HG02938 (cell line): ENCODE results near the gene HASPIN.

Source experiments
- ATAC-seq: cut with Tn5 transposase; IDR thresholded peaks from one replicate; pipeline ENCODE4 v1.9.1; 2021; ENCODE audit warnings: mild to moderate bottlenecking, moderate library complexity; ENCODE audit not compliant: unreplicated experiment

The HASPIN gene

DNA sequence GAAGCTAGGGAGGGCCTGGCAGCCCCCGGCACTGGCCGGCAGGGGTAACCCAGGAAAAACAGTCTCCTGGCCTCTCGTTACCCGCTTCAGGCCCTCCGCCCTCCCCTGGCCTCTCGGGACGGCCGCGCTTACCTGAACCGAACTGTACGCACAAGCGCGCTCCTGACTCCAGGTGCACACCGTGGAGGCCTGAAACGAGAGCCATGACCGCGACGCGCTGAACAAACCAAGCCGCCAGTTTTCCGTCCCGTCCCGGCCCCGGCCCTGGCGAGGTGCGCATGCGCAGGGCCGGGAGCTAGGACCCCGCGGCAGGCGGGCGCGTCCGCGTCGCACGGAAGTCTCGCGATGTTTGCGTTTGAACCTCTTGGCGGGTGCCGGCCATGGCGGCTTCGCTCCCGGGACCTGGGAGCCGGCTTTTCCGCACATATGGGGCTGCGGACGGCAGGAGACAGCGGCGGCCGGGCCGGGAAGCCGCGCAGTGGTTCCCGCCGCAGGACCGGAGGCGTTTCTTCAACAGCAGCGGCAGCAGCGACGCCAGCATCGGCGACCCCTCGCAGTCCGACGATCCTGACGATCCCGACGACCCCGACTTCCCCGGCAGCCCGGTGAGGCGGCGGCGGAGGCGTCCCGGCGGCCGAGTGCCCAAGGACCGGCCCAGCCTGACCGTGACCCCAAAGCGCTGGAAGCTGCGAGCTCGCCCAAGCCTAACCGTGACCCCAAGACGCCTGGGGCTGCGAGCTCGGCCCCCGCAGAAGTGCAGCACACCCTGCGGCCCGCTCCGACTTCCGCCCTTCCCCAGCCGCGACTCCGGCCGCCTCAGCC is at the start of gene HASPIN:
Gene HASPIN (plus strand): TSS at position 348 of the 822 bp plus-strand sequence. CDS start 33 bp downstream, at position 381.
- peak; percentile 84 for ATAC-seq

DNA sequence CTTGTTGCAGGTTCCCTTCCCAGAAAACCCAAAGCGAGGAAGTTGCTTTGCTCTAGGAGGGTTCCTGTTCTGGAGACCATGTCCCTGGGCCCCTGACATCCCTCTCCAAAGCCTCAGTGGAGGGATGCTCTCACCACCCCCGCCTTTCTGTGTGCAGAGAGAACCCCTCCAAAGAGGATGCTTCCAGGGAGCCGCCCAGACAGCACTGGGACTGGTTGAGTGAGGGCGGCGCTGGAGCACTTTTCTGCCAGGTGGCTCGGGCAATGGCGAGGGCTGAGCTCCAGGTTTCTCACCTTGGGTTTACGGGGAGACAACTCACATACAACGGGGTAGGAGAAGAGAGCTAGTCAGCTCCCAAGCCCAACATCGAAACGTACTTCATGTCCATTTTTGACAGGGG is 47.8 kb upstream of the HASPIN start:
- no peak for ATAC-seq

DNA sequence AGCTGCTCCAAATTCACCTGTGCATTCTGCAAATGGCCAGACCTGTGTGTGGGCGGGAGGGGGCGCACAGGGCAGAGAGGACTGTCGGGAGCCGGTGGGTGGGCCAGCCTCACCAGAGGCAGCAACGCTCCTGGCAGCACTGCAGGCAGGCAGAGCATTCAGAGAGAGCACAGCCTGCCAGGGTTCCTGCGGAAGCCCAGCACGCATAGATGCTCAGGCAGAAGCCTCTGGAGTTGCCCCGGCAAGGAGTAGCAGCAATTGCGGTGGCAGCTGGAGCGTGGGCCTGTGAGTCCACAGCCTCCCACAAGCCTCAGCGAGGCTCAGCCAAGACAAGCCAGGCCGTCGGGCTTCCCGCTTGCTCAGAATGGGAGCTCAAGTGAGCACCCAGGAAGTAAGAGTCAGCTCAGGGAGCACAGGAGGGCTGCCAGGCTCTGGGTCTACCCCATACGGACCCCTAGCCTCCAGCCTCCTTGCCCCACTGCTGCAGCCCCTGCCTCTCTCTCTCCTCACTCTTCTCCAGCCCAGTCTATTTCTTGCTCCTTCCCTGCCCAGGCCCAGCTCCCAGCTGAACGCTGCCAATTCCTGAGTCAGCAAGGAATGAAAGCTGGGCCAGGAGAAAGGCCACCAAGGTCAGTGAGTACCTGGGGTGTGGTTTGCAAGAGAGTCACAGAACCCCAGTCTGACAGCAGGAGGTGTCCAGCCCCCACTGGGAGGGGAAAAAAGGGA is 45.4 kb upstream of the HASPIN start:
- ATAC-seq, result no peak

DNA sequence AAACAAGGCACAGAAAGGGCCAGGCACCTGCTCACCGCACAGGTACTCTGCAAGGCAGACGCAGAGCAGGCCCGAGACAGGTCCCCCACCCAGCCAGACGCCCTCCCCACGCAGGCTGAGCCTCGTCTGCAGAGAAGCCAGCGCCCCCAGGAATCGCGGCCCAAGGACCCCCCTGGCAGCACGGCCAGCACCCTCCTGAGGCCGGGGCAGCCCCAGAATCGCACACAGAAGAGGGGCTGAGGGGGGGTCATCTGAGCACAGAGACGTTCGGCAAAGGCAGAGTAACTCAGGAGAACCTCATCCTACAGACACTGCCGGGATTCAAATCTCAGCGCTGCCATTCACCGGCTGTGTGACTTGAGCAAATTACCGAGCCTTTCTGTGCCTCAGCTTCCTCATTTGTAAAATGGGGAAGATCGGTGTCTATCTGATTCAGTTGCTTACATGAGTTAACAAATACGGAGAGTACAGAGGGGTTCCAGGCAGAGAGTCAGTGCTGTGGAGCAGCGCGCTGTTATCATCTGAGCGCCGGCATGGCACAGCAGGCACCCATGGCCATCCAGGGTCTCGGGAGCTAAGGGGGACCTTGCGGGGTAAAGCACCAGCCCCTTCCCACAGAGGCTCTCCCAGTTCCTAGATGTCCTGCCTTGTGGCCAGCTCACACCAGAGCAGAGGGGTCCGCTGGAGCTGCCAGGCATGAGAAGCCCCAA is 44.7 kb upstream of the HASPIN start:
- ATAC-seq, result no peak

DNA sequence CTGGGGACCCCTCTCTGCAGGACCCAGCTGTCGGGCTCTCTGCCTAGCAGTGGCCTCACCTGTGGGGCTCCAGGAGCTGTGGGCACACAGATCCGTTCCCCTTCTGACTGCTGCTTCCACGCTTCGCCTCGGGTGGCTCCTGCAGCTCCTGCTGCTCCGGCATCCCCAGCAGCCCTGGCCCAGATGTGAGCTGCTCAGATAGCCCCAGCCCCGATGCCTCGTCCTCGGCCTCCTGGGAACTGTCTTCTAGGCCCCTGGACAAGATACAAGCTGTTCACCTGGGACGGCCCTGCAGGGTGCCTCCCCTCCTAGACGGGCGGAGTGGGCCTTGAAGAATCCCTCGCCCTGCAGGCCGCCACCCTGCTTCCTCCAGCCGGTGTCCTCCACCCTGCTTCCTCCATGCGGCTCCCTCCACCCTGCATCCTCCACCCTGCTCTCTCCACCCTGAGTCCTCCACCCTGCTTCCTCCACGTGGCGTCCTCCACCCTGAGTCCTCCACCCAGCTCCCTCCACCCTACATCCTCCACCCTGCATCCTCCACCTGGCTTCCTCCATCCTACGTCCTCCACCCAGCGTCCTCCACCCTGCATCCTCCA is 44.1 kb upstream of the HASPIN start:
- ATAC-seq, result no peak

DNA sequence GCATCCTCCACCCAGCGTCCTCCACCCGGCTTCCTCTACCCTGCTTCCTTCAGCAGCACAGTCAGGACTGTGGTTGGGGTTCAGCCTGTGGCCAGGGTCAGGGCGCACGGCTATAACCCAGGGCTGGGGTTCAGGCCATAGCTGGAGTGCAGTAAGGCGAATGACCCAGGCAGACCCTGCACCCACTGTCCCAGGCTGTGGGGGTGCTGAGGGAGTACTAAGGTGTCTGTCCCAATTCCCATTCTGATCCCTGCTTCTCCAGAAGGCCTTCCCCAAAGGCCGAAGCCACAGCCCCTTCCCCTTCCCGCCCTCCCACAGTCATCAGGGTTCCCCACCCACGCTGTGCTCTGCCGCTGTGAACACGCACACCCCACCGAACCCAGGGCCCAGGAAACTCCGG is 42.6 kb upstream of the HASPIN start:
- no peak for ATAC-seq

DNA sequence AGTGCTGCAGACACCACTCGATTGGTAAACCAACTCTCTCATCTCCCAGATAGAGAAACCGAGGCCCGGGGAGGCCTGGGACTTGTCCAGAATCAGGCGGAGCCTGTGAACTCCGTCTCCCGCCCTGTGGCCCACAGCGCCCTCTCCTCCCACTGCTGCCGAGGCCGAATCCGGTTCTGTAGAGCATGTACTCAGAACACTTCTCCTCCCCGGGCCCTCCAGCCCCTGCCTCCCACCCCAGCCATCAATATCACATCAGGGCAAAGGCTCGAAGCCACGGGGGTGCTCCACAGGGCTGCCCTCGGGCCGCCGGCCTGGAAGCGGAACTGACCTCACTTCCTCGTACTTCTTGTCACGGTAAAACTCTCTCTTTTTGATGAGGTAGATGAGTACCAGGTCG is 42.1 kb upstream of the HASPIN start:
- ATAC-seq, result no peak

DNA sequence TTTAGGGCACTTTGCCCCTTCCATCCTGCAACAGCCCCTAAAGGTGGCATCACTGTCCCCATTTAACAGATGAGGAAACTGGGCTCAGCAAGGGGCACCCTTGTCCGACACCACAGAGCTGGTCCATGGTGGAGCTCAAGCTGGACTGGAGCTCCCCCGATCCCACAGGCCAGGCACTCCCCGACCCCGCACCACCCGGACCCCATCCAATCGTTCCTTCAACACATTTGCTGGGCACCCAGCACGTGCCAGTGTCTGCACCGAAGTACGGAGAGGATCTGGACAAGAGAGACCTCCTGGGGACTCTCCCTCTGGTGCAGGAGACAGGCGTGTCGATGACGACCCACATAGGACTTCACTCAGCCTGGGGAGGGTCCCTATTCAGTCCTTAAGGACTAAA is 41.7 kb upstream of the HASPIN start:
- ATAC-seq, result no peak

DNA sequence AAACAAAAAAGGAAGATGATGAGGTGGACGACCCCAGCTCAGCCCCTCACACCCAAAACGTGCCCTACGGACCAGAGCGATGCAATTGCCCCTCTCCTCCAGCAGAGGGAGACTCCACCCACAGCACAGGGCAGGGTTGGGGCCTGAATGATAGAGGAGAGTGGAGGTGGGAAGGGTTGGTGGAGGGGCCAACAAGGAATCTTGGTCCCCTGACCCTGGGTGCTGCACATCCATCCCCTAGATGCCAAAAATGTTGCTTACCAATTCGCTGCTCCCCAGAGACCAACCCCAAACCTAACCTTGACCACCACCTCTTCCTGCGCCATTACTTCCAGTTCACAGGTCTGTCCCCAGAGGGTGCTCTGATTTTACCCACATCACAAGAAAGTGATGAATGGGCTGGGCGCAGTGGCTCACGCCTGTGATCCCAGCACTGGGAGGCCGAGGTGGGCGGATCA is 40.6 kb upstream of the HASPIN start:
- peak; percentile 70 for ATAC-seq

DNA sequence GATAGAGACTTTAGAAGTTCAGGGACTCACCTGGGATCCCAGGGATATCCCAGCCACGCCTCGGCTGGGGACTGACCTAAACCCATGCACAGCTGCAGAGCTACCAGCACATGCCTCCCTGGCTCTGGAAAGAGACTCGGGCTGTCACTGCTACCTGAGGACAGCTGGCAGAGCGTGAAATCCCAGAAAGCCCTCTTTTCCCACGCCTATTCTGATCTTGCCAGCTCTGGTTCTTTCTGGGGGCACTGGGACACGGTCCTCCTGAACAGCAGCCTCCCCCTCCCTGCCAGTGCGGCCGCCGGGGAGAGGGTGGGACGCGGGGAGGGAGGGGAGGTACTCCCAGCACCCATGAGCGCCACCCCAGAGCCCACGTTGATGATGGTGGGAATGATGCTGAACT is 38.5 kb upstream of the HASPIN start:
- no peak for ATAC-seq

DNA sequence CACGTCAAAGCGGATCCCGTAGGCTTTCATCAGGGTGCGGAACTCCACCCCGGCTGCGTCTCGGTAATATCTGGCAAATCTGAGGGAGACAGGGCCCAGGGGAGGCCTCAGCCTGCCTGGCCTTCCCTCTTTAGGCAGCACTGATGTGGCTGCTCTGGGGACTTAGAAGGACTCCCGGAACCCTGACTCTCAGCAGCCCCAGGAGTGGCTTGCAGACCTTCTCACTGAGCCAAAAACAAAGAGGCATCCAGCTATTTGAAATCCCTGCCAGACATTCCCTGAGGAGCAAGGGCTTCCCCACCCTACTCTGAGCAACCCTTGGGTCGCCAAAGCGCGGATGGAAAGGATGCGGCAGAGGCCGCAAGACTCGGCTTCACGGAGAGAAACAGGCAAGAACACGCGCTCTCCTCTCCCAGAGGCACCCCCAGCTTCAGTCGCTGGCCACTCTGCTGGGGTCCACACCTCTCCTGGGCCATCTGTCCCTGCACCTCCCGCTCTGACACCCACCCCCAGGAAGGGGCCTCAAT is 35.6 kb upstream of the HASPIN start:
- ATAC-seq, result no peak

DNA sequence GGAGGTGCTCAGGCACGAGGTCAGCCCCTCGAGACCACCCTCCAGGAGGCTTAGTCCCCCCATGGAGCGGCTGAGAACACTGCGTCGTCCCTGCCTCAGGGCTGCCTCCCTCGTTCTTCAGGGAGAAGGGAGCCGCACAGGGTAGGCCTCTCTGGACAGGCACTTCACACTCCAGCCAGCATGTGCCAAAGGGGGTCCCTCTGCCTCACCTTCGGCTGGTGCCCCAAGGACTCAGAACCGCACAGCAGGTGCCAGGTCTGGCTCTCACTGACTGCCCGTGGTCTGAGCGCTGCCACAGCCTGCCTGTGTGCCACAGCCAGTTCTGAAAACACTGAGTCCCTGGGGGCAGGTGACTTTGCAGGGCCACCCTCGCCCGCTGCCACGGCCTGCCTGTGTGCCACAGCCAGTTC is 34.8 kb upstream of the HASPIN start:
- no peak for ATAC-seq

DNA sequence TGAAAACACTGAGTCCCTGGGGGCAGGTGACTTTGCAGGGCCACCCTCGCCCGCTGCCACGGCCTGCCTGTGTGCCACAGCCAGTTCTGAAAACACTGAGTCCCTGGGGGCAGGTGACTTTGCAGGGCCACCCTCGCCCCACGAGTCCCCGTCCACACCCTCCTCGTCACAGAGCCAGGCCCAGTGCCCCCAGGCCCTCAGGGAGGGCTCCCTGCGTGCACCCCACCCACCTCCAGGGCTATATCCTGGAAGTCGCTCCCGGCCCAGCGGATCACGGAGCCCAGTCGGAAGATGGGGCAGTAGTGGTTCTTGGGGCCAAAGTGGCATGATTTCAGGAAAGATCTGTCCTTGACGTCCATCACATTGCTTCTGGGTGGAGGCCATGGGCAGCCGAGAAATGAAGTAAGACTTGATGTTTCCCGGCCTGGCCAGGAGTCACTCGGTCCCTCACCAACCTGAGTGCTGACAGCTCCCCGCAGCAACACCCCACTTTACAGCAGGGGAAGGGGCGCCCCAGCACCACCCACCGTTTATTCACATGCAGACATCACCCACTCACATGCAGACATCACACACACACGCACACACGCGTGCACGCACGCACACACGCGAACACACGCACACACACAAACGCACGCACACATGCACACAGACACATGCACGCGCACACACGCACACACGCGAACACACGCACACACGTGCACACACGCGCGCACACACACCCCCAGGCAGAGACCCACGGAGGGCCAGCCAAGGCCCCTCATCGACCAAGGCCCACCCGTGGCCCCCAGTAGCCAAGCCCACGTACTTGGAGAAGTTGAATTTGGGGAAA is 34.2 kb upstream of the HASPIN start:
- ATAC-seq, result no peak

DNA sequence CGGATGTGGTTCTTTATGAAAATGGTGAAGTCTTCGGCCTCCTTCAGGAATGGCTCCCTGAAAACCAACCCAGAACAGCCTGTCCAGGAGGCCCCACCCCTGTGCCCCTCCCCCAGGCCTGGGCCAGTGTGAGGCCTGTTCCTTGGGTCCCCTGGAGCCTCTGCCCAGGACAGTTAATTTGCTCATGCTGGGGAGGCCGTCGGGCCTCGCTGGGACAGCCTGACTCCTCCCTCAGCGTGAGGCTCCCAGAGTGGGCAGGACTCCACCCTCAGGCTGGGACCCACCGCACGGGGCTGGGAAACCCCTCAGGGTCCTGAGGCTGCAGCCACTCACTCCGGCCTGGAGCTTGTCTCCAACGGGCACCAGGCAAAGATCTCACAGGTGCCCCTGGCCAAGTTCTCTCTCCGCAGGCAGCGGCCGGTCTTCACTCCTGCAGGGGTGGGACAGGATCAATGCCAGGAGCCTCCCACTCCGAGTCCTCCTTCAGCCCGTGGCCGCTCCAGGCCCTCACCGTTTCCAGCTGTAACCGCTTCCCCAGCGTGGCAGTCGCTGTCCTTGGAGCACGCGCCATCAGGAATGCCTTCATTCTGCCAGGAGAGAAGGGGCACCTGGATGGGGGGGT is 33.5 kb upstream of the HASPIN start:
- no peak for ATAC-seq

DNA sequence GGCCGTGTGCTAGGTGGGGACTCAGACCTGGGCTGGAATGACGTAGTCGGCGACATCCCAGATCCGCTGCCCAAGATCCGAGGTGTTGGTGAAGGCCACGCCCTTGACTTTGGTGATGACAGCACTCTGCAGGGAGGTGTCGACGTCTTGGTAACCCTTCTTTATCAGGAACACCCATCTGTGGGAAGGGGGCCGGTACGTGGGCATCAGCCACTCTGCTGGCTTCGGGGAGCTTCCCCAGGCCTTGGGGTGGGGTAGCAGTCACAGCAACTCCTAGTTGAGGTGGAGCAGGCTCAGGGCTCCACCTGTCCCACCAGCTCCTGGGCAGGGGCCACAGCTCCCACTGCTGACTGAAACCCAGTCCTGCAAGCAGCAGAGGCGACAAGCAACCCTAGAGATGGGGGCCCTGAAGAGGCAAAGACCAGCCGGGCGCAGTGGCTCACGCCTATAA is 32.1 kb upstream of the HASPIN start:
- ATAC-seq, result no peak

DNA sequence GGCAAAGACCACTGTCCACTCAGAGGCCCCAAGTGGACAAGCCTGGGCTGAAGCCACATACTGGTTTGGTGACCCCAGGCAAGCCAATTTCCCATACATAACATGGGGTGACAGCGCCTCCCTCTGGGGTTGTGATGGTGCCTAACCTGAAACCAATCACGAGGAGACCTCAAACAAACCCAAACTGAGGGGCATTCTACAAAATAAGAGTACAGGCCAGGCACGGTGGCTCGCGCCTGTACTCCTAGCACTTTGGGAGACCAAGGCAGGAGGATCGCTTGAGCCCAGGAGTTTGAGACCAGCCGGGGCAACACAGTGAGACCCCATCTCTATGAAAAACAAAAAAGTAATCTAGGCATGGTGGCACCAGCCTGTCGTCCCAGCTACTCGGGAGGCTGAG is 31.4 kb upstream of the HASPIN start:
- no peak for ATAC-seq

DNA sequence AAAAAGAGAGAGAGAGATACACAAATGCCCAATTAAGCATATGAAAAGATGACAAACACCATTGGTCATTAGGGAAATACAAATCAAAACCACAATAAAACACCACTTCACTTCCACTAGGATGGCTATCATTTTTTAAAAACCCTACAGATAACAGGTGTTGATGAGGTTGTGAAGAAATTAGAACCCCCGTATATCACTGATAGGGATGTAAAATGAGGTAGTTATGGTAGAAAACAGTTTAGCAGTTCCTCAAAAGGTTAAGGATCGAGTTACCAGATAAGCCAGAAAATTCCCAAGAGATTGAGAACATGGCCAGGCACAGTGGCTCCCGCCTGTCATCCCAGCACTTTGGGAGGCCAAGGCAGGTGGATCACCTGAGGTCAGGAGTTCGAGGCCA is 30.6 kb upstream of the HASPIN start:
- ATAC-seq, result no peak

DNA sequence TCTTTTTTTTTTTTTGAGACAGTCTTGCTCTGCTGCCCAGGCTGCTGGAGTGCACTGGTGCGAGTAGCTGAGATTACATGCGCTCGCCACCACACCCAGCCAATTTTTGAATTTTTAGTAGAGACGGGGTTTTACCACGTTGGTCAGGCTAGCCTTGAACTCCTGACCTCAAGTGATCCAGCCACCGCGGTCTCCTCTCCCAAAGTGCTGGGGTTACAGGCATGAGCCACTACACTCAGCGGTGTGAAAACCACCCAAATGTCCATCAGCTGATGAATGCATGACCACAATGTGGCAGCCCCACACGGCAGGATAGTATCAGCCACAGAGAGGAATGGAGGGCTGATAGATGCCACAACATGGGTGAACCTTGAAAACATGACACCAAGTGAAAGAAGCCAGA is 29.9 kb upstream of the HASPIN start:
- no peak for ATAC-seq

DNA sequence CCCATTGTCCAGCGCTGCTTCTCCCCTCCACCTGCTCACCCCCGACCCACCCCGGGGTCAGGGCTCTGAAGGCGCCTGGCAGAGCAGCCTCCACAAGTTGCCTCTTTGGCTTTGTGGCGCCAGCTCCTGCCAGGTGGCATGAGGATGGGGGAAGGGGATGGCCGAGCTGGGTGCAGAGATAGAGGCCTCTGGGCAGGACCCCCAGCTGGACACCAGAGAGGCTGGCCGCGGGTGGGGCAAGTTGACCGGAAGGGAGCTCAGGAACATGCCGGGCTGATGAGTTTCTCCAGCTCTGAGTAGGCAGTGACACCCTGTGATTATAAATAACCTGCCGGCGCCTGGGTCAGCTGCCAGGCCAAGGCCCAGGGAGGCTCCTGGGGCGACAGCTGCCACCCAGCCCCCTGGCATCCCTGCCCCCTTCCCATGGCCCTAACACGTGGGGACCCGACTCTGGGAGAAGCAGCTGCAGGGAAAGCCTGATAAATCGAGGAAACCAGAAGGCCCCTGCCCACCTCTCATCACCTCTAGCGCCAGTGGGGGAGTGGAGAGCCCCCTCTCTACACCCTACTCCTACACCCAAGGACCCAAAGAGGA is 28.5 kb upstream of the HASPIN start:
- no peak for ATAC-seq
